Measurements from ENCODE around the gene NSD1. TPM values are rescaled to one million over a fixed set of nuclear protein-coding genes. Genes with fewer than 3 reads are reported as not detected.

NSD1 gene
- total and polyA plus RNA-seq, 9 of the 15 experiments (the other 6 are each of a cell fraction or from before 2014, with no cell fraction given), result 3.8 to 51.0 (median 24.7) TPM

GRCh38 chr5:177311723-177312648, 178.4 kb downstream of the NSD1 start, which contains the start of gene MXD3 (continued):
- TF ChIP-seq ZNF699 (CRISPR knock-in tag; IDR thresholded peaks at IDR 0.05; ENCODE audit: insufficient replicate concordance) (no peak), THAP12 (CRISPR knock-in tag; IDR thresholded peaks at IDR 0.05) (no peak), ZNF143 (CRISPR knock-in tag; IDR thresholded peaks at IDR 0.05) (no peak), GTF2F1 (IDR thresholded peaks at IDR 0.05; ENCODE audit: low read depth, low read length) (no peak), HES1 (IDR thresholded peaks at IDR 0.05; ENCODE audit: low read depth) (no peak), RBM14 (IDR thresholded peaks at IDR 0.05; ENCODE audit: borderline replicate concordance, insufficient read depth, low read depth, low read length) (no peak), ELF2 (CRISPR knock-in tag; IDR thresholded peaks at IDR 0.05) (no peak), ZBTB11 (CRISPR knock-in tag; IDR thresholded peaks at IDR 0.05) (peak in 2 of 3 experiments; percentile 81 to 83; a peak in 4 of 6 replicates), ZNF184 (CRISPR knock-in tag; IDR thresholded peaks at IDR 0.05) (no peak), ZNF436 (CRISPR knock-in tag; IDR thresholded peaks at IDR 0.05) (no peak), ZNF324 (CRISPR knock-in tag; IDR thresholded peaks at IDR 0.05) (no peak), NCOA1 (IDR thresholded peaks at IDR 0.05; ENCODE audit: low read depth) (no peak)

Data from K562 (cell line).